ENCODE measurements around the gene ATP10A.
A peak's percentile ranks its signal among the peaks of the same experiment; 100 is the strongest.

ATP10A gene, protein sequence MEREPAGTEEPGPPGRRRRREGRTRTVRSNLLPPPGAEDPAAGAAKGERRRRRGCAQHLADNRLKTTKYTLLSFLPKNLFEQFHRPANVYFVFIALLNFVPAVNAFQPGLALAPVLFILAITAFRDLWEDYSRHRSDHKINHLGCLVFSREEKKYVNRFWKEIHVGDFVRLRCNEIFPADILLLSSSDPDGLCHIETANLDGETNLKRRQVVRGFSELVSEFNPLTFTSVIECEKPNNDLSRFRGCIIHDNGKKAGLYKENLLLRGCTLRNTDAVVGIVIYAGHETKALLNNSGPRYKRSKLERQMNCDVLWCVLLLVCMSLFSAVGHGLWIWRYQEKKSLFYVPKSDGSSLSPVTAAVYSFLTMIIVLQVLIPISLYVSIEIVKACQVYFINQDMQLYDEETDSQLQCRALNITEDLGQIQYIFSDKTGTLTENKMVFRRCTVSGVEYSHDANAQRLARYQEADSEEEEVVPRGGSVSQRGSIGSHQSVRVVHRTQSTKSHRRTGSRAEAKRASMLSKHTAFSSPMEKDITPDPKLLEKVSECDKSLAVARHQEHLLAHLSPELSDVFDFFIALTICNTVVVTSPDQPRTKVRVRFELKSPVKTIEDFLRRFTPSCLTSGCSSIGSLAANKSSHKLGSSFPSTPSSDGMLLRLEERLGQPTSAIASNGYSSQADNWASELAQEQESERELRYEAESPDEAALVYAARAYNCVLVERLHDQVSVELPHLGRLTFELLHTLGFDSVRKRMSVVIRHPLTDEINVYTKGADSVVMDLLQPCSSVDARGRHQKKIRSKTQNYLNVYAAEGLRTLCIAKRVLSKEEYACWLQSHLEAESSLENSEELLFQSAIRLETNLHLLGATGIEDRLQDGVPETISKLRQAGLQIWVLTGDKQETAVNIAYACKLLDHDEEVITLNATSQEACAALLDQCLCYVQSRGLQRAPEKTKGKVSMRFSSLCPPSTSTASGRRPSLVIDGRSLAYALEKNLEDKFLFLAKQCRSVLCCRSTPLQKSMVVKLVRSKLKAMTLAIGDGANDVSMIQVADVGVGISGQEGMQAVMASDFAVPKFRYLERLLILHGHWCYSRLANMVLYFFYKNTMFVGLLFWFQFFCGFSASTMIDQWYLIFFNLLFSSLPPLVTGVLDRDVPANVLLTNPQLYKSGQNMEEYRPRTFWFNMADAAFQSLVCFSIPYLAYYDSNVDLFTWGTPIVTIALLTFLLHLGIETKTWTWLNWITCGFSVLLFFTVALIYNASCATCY (N-terminal part only)

GRCh38 chr15:25863111-25863967 is at the start of gene ATP10A:
Gene ATP10A (minus strand): TSS chr15:25863327. CDS start chr15:25863096, 231 bp downstream.
- DNase-seq: peak; percentile 90 to 92 (median 90)

- no peak for DNase-seq
Observed at GRCh38 chr15:25912035-25912434, 48.9 kb upstream of the ATP10A start.

DNA sequence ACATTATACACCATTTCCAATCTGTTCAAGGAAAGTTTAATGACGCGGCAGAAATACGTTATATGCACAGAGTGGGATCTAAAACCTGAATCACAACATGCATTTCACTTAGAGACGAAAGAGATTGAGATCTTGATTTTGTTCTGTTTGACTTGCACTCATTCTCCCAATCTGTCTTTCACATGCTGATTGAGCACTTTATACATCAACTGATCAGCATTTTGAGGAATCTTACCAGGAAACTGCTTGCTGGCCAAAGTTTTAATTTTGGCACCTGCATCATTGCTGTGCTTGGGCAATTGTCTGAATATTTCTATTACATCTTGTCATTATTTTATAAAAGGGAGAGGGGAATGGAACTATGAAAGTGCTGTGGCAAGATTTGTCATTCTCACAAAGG is 47.7 kb upstream of the ATP10A start:
- DNase-seq: no peak

DNA sequence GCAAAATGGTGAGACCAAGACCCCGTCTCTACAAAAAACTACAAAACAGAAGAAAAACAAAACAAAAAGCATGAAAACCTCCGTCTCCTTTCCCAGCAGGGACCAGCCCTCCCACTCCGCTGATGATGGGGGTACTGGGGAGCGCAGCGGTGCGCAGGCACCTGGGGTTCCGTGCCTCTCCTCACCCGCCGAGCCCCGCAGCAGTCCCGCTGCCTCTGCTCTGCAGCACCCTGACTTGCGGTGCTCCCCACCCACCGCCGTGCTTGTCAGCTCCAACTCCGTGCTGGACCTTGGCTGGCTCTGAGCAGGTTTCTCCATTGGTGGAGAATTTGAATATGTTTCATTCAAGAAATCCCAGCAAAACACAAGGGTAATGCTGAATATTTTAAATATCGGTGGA is 46.7 kb upstream of the ATP10A start:
- no peak for DNase-seq

- DNase-seq: no peak
Observed at GRCh38 chr15:25909325-25909724, 46.2 kb upstream of the ATP10A start.

- DNase-seq: peak; percentile 87 to 92 (median 91)
Observed at GRCh38 chr15:25905140-25905539, 42.0 kb upstream of the ATP10A start.

DNA sequence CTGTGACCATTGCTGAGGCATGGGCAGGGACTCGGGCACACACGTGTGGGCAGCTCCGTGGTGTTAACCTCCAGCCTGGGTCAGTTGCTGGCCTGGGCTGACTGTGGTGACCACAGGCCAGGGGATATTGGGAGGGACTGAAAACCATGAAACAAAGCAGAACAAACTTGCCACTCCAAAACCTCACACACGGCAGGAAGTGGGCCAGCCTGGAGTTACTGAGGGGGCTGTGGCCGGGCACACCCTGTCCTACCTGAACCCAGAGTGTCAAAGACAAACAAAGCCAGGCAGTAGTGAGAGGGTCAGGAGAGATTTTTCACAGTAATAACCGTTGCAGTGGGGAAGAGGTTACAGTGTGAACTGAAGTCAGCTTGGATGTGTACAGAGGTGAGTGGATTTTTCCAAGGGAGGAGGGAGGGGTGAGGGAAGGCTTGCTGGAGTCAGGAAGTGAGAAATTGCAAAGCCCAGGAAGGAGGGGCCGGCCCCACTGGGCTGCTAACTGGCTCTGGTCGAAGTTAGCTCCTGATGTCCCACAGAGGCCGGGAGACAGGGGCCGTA is 40.0 kb upstream of the ATP10A start:
- peak in 1 of 3 donors; percentile 8 for DNase-seq

DNA sequence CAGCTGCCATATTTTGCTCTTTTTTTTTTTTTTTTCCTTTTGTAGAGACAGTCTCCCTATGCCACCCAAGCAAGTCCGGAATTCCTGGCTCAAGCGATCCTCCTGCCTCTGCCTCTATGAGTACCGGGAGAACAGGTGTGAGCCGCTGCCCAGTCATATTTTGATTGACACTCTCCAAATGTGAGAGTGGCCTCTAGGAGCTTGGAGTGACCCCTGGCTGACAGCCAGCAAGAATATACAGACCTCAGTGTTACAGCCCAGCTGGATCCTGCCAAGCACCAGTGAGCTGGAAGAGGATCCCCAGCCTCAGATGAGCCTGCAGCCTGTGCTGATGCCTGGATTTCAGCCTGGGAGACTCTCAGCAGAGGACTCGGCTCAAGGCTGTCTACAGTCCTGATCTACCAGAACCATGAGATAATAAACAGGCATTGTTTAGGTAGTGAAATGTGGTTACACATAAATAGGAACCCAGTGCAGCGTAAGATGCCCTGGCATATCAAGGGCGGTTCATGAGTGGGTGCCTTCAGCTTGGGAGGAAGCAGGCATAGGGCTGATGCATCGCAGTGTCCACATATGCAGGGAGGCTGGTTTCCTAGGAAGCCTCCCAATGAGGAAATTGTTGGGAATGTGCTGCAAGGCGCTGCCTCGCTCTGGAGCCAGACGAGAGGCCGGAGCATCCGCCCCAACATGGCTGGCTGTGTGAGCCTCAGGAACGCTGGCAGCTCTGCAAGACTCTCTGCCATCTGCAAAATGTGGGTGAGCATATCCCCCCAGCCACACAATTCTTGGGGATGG is 38.9 kb upstream of the ATP10A start:
- DNase-seq: peak in 1 of 3 donors; percentile 10

DNA sequence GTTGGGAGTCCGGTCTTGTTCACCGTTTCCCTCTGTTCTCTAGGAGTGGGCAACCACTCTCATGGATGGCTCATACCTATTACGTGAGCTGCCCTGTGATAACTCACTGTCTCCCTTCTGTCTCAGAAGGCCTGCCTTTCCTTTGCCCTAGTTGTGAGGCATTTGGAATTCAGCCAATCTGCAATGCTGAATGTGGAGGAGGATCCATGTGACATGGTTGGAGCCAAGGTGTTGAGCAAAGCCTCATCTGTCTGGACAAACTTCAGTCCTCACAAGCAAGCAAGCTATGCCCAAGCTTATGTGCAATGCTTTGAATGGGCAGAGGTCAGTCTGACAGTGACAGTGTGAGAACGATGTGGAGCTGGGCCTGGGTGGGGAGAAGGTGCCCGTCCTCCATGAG is 37.8 kb upstream of the ATP10A start:
- peak; percentile 29 to 45 (median 40) for DNase-seq

GRCh38 chr15:25900431-25900830 is 37.3 kb upstream of the ATP10A start:
- DNase-seq: no peak

GRCh38 chr15:25899870-25900269 is 36.7 kb upstream of the ATP10A start:
- no peak for DNase-seq

- no peak for DNase-seq
Observed at GRCh38 chr15:25897658-25898057, 34.5 kb upstream of the ATP10A start.

GRCh38 chr15:25894371-25894902 is 31.3 kb upstream of the ATP10A start:
- no peak for DNase-seq

DNA sequence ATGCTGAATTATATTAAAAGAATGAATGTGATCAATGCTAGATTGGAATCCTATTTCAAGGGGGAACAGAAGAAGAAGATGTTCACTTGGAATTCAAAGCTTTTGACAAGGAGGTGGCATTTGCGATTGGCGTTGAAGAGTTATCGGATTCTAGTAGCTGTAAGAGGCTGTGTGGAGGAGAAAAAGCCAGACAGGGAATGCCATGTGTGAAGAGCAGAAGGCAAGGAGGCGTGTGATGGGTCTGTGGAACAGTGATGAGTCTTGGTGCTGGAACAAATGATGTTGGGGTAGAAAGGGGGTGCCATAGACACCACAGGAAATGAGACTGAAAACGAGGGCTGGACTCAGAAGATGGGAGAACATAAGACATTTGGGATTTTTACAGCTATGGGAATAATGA is 30.5 kb upstream of the ATP10A start:
- DNase-seq: no peak

GRCh38 chr15:25892126-25892525 is 29.0 kb upstream of the ATP10A start:
- DNase-seq: no peak

DNA sequence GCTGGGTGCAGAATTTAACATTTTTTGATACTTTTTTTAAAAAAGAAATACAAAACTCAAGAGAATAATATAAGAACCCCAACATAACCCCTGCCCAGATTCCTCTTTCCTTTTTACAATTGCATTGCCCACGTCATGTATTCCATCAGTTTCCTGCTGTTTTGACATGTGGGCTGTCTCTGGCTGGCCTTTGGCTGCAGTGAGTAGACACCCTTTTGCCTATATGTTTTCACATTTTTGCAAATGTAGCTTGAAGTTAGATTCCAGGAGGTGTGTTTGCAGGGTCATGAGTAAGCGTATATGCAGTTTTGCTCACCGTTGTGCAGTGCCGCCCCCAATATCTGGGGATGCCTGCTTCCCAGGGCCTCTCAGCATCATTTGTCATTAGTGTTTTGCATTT is 28.0 kb upstream of the ATP10A start:
- peak; percentile 19 to 53 (median 41) for DNase-seq

DNA sequence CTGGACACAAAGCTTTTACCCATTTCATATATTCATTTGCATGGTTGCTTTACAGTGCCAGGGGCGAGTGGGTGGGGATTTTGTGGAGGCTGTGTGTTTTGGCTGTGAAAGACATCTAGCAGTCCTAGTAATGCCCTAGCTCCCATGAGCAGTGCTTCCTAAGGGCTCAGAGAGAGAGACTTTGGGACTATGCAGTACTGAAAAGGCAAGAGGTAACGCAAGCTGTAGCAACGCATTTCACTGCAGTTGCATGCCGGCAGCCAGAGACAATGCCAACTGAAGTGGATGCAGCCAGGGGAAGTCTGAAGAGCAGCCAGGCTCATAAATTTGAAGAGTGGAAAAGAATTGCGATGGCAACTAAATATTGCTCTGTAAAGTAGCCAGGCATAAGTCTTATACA is 27.4 kb upstream of the ATP10A start:
- peak in 2 of 3 donors; percentile 19 to 38 for DNase-seq

- no peak for DNase-seq
Observed at GRCh38 chr15:25887870-25888269, 24.7 kb upstream of the ATP10A start.

DNA sequence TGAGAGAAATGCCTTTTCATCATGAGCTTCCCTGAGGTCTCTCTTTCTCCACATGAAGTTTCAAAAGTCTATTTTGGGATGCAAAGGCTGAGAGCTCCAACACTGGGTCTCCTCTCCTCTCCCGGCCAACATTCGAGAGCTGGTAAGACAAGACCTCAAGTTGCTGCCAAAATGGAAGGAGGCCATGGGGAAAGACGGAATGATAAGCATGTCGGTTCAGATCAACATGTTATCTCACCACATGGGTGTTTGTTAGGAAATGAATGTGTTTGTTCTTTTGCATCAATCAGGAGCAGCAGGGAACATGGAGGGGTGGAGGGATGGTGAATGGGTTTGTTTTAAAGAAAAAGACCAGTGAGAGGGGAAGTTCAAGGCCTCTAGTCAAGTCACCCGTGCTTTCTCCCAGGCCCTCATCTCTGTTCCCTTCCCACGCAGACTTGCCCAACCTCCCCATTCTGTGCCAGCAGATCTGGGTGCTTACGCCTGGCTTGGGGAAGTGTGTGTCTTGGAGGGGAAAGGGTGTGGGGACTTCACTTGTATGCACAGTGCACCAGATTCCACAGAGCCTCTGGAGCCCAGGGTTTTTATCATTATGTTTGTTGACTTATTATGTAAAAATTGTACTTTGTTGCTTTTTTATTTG is 23.5 kb upstream of the ATP10A start:
- DNase-seq: peak; percentile 84 to 92 (median 88)

- no peak for DNase-seq
Observed at GRCh38 chr15:25884370-25884769, 21.2 kb upstream of the ATP10A start.

All from suppressor macrophage treated with lipopolysaccharide for 1 hour (primary cell).